Right kidney (tissue), 1 donor: ENCODE results near the gene CLIC4.
"Not testable (repeated sequence)": the region's sequence is repeated elsewhere in the genome, so short reads cannot be mapped to it uniquely, and the experiment has no call there.

Experiments used
- DNase-seq: peaks from one replicate; pipeline ENCODE4 v3.0.0-alpha.2; 2016

CLIC4 gene

DNA sequence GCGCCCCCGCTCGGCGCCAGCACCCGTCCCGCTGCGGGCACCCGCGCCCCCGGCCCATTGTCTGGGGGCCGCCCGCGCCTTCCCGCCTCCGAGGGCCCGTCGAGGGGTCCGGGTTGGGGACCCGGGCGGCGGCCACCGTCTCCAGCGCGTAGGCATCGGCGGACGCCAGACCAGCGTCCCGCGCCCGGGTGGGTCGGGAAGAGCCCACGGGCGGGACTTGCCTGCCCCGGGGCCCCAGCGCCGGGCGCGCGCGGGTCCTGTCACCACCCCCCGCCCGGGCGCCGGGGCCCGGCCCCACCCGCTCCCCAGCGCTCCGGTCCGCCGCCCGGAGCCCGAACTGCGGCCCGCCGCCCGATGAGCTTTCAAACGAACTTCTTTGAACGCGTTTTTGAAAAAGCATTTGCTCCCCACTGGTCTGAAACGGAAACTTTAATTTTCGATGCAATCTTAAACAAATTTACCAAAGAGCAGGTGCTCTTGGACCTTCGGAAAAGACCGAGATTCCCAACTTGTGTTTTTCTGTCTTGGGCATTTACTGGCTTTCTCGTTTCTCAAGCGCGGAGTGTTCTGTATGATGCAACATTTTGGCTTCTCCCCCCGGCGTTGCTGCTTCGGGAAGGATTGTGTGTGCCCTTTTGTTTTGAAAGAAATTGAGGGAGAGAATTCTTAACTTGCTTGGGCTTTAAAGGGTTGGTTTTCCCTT, 615 bp downstream of the CLIC4 start:
- DNase-seq = peak; percentile 70

DNA sequence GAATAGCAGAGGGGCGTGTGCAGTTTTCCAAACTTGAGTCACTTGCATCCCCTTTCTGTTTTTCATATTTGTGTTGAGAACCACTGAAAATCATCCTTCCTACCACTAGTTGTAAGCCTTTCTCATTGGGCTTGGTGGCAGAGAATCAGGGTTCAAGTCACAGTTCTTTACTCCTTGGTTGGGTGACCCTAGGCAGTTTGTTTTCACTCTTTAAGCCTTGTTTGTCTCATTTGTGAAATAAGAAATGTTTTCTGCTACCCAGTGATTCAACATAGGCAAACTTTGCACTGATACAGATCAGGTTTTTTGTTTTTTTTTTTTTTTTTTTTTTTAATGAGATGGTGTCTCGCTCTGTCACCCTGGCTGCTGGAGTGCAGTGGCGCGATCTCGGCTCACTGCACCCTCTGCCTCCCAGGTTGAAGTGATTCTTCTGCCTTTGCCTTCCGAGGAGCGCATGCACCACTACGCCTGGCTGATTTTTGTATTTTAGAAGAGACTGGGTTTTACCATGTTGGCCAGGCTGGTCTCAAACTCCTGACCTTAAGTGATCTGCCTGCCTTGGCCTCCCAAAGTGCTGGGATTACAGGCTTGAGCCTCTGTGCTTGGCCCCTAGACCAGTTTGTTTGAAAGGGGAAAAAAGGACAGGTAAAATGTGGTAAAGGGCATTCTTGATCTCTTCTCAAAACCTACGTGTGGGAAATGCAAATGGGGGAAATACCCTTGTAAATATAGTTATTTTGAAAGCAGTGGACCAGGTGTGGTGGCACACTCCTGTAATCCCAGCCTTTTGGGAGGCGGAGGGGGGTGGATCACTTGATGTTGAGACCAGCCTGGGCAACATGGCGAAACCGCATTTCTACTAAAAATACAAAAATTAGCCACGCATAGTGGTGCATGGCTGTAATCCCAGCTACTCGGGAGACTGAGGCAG, 3.2 kb downstream of the CLIC4 start:
- no peak for DNase-seq

DNA sequence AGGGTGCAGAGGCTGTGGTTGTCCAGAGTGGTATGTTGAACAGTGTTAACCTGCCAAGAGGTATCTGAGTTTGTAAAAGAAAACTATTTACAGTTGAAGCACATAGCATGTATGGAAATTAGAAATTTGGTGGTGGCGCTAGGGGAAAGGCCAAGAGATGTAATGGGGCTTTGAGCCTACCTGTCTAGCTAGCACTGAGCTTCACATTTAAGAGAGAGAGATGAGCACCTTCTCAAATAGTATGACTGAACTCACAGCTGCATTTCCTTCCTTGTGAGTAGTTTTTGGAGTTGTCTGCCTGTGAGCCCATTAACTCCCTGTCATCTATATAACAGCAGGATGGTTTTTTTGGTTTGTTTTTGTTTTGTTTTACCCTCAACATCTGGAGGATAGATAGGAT, 4.0 kb downstream of the CLIC4 start:
- no peak for DNase-seq

DNA sequence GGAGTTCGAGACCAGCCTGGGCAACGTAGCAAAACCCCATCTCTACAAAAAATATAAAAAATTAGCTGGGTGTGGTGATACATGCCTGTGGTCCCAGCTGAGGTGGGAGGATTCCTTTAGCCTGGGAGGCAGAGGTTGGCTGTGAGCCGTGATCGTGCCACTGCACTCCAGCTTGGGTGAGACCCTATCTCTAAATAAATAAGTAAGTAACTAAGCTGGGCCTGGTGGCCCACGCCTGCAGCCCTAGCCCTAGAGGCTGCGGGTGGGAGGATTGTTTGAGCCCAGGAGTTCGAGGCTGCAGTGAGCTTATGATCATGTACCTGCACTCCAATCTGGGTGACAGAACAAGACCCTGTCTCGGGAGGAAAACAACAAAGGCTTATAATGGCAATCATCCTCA, 4.6 kb downstream of the CLIC4 start:
- DNase-seq = no peak

DNA sequence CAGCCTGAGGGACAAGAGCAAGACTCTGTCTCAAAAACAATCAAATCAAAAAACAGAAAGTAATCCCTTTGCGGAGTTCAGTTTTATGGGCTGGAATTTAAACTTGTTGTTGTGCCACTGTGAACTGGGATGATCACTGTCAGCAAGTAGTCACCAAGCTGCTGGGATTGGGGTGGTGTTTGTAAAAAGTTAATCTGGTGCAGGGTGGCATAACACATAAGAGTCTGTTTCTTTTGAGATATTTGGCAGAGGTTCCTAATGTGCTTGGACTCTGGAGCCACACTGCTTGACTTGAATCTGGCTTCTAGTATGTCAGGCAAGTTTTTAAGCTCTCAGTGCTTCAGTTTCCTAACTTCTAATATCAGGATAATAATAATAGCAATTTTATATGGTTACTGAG, 6.6 kb downstream of the CLIC4 start:
- DNase-seq = no peak

DNA sequence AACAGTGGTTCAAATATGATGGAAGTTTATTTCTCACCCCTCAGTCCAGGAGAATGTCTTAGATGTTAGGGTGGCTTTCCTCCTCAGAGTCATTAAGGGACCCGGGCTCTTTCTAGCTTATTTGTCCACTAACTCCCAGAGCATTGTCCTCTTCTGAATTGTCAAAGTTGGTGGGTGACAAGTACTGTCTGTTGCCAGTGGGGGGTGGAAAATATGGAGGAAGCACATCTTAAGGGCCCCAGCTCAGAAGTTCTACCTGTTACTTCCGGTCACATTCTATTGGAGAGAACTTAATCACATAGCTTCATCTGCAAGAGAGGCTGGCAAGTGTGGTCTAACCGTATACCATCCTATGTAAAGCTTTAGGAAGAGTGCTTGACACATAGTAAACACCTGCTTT, 7.1 kb downstream of the CLIC4 start:
- no peak for DNase-seq

- no peak for DNase-seq
Measured at GRCh38 chr1:24754229-24754628, 9.0 kb downstream of the CLIC4 start.

- DNase-seq = not testable (repeated sequence)
Measured at GRCh38 chr1:24755323-24755722, 10.1 kb downstream of the CLIC4 start.

GRCh38 chr1:24756395-24756794, 11.1 kb downstream of the CLIC4 start:
- no peak for DNase-seq

DNA sequence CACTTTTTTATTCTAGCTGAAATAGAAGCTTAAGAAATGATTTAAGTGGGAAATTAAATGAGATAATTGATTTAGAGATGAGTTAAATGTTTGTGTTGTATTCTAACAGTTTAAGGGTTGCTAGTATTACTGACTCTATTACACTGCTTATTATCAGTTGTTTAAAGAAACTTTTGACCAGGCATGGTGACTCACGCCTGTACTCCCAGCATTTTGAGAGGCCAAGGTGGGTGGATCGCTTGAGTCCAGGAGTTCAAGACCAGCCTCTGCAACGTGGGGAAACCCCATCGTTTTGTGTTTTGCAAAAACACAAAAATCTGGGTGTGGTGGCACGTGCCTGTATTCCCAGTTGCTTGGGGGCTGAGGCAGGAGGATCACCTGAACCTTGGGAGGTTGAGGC, 14.2 kb downstream of the CLIC4 start:
- no peak for DNase-seq

DNA sequence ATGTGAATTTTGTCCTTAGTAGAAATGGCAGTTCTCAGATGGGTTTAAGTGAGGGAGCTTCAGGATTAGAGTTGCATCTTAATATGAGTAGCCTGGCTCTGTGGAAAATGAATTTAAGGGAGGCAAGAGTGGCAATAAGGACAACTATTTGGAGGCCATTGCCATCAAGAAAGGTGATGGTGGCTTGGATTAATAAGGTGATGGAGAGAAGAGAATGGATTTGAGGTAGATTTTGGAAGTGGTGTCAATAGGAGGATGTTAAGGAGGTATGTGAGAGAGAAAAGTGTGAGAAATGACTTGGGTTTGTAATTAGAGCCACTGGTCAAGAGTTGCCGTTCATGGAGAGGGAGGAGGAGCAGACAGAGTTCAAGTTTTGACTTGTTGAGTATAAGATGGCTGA, 16.3 kb downstream of the CLIC4 start:
- no peak for DNase-seq

DNA sequence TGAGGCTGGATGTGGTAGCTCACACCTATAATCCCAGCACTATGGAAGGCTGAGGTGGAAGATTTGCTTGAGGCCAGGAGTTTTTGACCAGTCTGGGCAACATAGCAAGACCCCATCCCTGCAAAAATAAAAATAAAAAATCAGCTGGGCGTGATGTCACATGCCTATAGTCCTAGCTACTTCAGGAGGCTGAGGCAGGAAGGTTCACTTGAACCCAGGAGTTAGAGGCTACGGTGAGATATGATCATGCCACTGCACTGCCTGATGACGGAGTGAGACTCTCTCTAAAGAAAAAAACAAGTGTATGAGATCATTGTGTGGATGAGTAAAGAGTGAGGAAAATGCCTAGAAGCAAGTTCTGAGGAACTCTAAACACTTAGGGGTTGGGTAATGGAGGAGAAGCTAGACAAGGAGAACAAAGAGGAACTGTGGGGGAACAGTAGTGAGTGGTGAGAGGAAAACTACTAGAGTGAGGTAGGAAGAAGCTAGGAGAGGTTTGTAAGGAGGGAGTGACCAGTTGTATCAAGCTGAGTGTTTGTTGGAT, 17.0 kb downstream of the CLIC4 start:
- DNase-seq = no peak

DNA sequence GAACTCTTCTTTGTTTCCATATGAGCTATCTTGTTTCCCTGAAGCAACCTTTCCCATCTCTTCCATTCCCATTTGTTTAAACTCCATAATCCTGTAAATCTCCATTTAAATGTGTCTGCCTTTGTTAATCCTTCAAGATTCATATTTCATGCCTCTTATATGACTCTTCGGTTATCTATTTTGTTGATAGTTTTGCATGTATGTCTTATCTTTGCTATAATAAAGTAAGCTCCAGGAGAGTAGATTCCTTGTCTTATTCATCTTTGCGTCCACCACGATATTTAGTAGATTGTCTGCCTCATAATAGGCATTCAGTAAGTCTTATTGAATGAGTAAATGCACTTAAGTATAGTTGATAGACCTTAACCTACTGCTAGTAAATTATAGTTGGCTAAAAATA, 18.4 kb downstream of the CLIC4 start:
- DNase-seq = no peak

DNA sequence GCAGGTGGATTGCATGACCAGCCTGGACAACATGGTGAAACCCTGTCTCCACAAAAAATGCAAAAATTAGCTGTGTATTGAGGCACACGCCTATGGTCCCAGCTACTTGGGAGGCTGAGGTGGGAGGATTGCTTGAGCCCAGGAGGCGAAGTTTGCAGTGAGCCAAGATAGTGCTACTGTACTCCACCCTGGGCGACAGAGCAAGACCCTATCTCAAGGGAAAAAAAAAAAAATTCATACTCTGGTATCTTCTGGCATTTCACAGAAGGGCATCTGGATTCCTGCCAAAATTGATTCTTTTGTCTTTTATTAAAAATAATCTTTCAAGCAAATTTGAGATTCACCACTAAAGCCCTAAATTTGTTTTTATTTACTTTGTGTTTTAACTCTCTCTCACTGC, 19.2 kb downstream of the CLIC4 start:
- DNase-seq = no peak

GRCh38 chr1:24764848-24765247, 19.6 kb downstream of the CLIC4 start:
- no peak for DNase-seq

GRCh38 chr1:24765308-24765988, 20.2 kb downstream of the CLIC4 start:
- DNase-seq = no peak

DNA sequence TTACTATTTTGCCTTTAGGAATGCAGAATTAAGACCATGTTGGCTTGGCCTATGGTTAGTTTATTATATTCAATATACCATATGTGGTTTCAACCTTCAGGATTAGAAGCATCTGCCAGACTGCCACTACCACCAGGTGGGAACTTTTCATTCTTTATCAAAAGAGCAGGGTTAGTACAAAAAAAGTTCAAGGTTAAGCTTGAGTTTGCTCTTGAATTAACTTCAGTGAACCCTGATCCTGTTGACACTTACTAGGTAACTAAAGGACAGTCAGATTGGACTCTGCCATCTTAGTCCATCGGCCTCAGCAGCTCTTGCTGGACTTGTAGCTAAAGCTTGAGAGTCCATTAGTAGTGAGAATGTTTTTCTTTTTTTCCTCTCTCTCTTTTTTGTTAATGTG, 22.1 kb downstream of the CLIC4 start:
- DNase-seq = no peak

DNA sequence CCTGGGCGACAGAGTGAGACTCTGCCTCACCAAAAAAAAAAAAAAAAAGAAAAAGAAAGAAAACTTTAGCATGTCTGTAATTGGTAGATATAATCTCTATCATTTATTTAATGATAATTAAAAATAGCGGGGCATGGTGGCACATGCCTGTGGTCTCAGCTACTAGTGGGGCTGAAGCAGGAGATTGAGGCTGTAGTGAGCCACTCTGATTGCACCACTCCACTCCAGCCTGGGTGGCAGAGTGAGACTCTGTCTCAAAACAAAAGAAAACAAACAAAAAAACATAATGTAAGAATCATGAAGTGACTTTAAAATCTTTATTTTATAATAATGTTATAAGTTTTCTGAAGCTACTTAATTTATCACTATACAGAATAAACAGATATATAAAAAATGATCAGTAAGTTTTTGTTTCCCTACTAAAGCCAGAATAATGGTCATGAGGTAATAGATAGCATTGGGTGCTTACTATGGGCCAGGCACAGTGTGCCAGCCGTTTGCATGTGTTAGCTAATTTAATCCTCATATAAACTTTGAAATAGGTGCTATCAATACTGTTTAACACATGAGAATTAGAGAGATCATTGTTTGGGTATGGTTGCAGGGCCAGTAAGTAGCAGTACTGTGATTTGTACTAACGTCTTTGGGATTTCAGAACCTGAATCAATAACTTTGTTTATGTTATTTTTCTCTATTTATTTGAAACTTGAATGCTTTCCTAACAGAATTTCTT, 23.8 kb downstream of the CLIC4 start:
- DNase-seq = no peak

- no peak for DNase-seq
Measured at GRCh38 chr1:24769656-24770651, 24.7 kb downstream of the CLIC4 start.

DNA sequence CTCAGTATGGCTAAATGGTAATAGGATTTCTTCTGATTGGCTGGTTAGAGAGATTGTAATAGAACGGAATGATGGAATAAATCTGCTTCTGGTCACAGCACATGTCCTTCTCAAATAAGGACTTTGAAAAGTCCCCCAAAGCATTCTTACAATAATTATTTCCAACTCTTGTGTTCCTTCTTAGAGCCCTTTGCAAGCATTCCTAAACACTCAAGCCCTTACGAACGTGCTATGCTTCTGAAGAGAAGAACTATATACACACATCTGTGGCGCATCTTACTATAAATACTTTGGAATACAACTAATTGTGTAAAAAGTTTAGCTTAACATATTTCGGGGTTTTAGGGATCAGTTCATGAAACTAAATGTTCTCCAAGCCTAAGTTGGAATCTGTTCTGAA, 25.6 kb downstream of the CLIC4 start:
- DNase-seq = no peak

DNA sequence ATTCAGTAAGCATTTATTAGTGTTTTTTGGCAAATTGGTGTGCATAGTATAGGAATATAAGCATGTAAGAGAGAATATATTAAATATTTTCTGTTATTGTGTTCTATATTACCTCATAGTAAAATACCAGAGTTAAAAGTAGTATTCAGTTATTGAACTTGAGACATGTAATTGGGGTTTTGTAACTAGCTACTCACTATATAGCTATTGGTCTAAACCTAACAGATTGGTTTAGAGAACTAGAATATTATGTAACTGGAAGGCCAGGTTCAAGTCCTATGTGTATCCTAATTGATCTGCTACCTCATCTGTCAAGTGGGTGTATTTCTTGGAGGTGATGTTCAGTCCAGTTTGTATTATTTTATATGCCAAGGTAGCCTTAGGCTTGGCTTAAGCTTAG, 26.3 kb downstream of the CLIC4 start:
- DNase-seq = no peak
